HL-60 (cell line): ENCODE measurements around the gene CDYL.

ENCODE experiments used
- DNase-seq, 2 experiments: peaks; one replicate each; pipeline ENCODE4 v3.0.0-alpha.2; 2010 to 2020; ENCODE audit warnings: low read depth in 1 of 2, low spot score in 1 of 2
- H3K27ac ChIP-seq: fragments of 250-450 bp; sonication (Bioruptor Pico); replicated peaks from 2 replicates; pipeline ENCODE4 v1.5.1; 2020; ENCODE audit warnings: mild to moderate bottlenecking, moderate library complexity
- H3K27me3 ChIP-seq: fragments of 250-450 bp; sonication (Bioruptor Pico); 2 replicates; pipeline ENCODE4 v1.5.1; 2021; ENCODE audit warnings: mild to moderate bottlenecking, moderate library complexity; ENCODE audit not compliant: insufficient read depth, poor library complexity, severe bottlenecking
- H3K4me3 ChIP-seq: replicated peaks from 2 replicates; pipeline ENCODE4 v1.5.1; 2011; ENCODE audit warnings: mild to moderate bottlenecking, control low read depth, low read length; ENCODE audit not compliant: insufficient read depth
- CTCF ChIP-seq: IDR thresholded peaks from one replicate; pipeline ENCODE4 v1.5.1; 2011; ENCODE audit warnings: low read length, control low read depth, inconsistent platforms; ENCODE audit not compliant: insufficient read depth
- GABPA ChIP-seq: IDR thresholded peaks from 2 replicates; pipeline ENCODE4 v1.6.1; 2012; ENCODE audit warnings: low read depth
- POLR2AphosphoS5 ChIP-seq: IDR thresholded peaks from 2 replicates; pipeline ENCODE4 v1.6.1; 2012; ENCODE audit warnings: low read depth
- REST ChIP-seq: IDR thresholded peaks from 2 replicates; pipeline ENCODE4 v1.6.1; 2012; ENCODE audit warnings: low read depth; ENCODE audit not compliant: insufficient replicate concordance
- SPI1 ChIP-seq: IDR thresholded peaks from 2 replicates; pipeline ENCODE4 v1.6.1; 2012; ENCODE audit warnings: low read depth, mild to moderate bottlenecking, borderline replicate concordance

Gene CDYL

GRCh38 chr6:4774715-4775493 lies 1.3 kb upstream of the CDYL start:
- peak in 1 of 2 experiments; percentile 51 for DNase-seq
- TF ChIP-seq POLR2AphosphoS5: no peak
- TF ChIP-seq CTCF: no peak
- no peak; the same call in 1 of the 2 replicates for TF ChIP-seq SPI1
- no peak for TF ChIP-seq REST
- no peak for TF ChIP-seq GABPA
- peak overlapping the region; percentile 38 for H3K27ac ChIP-seq
- H3K4me3 ChIP-seq: peak overlapping the region; percentile 58
- no peaks in the 10 kb centered on the region for H3K27me3 ChIP-seq

GRCh38 chr6:4775494-4776130 lies 592 bp upstream of the CDYL start:
- H3K27me3 ChIP-seq: no peaks in the 10 kb centered on the region
- no peak for TF ChIP-seq REST
- TF ChIP-seq SPI1: no peak
- no peak; the same call in 1 of the 2 replicates for TF ChIP-seq POLR2AphosphoS5
- TF ChIP-seq CTCF: no peak
- no peak for TF ChIP-seq GABPA
- DNase-seq: peak; percentile 41 to 66
- H3K27ac ChIP-seq: peak overlapping the region; percentile 38
- H3K4me3 ChIP-seq: peak overlapping the region; percentile 60

- Histone ChIP-seq H3K4me3 (peak overlapping the region; percentile 72), H3K27ac (peak overlapping the region; percentile 34), H3K27me3 (no peaks in the 10 kb centered on the region)
- peak; percentile 27 to 43 for DNase-seq
- no peak for TF ChIP-seq CTCF
- TF ChIP-seq SPI1: no peak
- TF ChIP-seq POLR2AphosphoS5: no peak
- no peak for TF ChIP-seq REST
- no peak for TF ChIP-seq GABPA
Measured at GRCh38 chr6:4776493-4777393, 539 bp downstream of the CDYL start.
